HTERT RPE-1 (cell line): Measurements from ENCODE around the gene TOM1L1.

Experiments
- in situ Hi-C: fragments of 300-500 bp; cut with MboI; formaldehyde crosslinking; loops from 4 replicates; pipeline ENCODE4 v1.14.3; 2020; ENCODE audit warnings: low sequenced_read_pairs

Gene TOM1L1

GRCh38 chr17:54945231-54945630 lies 44.6 kb downstream of the TOM1L1 start:
- in situ Hi-C loops, result no loop called here

DNA sequence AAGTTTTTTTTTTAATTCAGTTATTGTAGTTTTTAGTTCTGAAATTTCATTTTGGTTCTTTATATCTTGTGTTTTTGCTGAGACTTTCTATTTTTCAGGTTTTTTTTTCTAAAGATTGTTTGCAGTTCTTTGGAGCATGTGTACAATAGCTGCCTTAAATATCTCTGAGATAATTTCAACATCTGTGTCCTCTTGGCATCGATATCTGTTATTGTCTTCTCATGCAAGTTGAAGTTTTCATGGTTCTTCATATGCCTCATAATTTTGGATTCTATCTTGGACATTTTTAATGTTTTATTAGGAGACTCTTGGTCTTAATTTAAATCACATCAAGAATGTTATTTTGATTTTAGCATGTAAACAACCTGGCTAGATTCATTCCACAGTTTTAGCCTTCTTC lies 45.0 kb downstream of the TOM1L1 start:
- in situ Hi-C loops, result no loop called here

DNA sequence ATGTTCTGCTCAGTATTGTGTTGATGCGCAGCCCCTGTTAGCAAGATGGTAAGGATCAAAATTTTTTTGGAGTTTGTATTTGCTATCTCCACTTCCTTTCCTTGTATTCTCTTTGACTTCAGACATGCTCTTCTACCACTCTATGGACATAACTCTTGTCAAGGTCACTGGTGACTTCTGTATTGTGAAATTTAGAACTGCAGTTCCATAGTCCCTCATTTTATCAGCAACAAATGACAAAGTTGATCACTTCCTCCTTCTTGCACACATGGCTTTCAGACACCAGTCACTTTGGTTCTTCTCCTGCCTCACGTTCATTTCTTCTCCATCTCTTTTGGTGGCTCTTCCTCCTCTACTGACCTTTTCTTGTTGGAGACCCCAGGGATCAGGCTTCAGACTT lies 46.7 kb downstream of the TOM1L1 start:
- in situ Hi-C loops, result no loop called here

DNA sequence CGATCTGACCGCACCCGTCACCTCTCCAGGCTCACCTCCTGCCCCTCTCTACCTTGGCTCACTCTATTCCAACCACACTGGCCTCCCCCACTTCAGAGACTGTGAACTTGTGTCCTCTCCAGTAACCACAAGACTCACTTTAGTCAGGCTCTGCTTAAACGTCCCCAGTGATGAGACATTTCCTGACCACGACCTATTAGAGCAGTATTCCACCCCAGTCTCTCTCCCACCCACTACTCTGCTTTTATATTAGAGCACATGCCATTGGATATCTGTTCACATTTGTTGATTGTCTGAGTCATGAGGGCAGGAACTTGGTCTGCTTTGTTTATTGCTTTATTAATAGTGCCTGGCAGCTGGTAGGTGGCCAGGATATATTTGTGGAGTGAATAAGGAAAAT lies 47.7 kb downstream of the TOM1L1 start:
- in situ Hi-C loops, result no loop called here

- in situ Hi-C loops, result no loop called here
Observed at GRCh38 chr17:54950116-54950515, 49.5 kb downstream of the TOM1L1 start.

DNA sequence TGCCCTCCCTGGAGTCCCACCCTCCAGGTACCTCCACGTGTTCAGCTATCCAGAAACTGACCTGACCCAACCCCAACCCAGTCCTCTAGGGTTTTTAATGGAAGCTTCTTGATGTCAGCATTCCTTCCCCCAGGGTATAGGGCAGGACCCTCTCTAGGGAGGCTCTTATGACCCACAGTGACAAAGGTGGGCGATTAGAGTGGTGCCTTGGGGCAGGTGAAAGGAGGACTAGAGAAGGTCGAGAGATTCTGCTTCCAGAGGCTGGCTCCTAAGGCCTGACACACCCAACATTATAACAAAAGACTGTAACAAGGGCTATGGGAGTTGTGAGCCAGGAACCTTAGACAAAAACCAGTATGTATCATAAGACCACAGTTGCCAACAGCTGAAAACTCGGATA lies 50.6 kb downstream of the TOM1L1 start:
- in situ Hi-C loops, result no loop called here

DNA sequence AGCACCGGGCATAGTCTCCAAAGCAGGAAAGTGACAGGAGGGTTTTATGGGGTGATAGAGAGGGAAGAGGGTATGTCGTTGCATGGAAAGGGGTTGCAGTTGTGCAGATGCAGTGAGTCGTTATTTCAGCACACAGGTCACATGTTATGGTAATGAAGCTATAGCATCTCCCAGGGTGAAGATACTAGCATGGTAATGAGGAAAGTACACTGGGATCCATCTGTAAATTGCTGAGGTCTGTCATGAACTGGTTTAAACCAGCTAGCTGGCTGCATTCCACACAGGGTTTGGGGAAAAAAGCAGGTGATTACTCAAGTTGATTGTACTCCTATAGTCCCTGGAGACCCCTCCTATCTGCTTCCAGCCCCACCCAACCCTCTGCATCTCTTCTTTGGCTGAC lies 56.1 kb downstream of the TOM1L1 start:
- in situ Hi-C loops, result no loop called here

- in situ Hi-C loops, result no loop called here
Observed at GRCh38 chr17:54967621-54968261, 67.1 kb downstream of the TOM1L1 start.

- in situ Hi-C loops, result no loop called here
Observed at GRCh38 chr17:54968262-54968987, 67.8 kb downstream of the TOM1L1 start, which contains the start of the genes COX11 and STXBP4. Gene COX11 (minus strand): TSS chr17:54968654. CDS start chr17:54968646, 8 bp downstream. Gene STXBP4 (plus strand): TSS chr17:54968765. CDS start chr17:54986220, 17,455 bp downstream.

- in situ Hi-C loops, result no loop called here
Observed at GRCh38 chr17:54968988-54969332, 68.3 kb downstream of the TOM1L1 start.

DNA sequence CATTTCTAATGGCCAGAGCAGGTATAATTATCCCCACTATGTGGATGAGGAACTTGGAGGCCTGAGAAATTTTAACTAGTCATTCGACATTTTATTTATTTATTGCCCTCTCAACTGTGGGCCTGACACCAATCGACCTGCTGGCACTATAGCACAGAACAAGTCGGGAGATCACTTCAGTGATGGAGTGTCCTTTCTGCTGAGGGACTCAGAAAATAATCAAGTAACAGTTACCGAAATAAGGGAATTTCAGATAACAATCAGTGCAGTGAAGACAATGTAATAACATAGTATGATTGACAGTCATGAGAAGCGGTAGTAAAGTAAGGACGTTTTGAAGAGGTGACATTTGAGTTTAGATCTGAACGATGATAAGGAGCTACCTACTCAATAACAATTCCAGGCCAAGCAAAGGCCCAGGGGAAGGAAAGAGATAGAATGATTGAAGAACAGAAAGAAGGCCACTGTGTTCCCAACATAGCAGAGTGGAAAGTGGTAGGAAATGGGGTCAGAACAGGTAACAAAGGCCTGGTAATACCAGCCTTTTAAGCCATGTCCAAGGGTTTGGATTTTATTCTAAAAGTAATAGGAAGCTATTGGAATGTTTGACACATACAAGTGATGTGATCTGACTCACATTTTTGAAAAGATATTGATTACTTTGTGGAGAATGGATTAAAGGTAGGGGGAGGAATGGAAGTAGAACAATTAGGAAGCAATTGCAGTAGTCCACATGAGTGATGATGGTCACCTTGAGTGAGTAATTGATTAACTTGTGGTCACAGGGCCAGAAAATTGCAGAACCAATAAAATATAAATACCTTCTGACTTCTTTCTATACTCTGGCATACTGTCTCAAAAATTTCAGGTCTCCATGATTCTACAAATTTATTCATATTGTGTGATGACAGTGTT lies 69.3 kb downstream of the TOM1L1 start:
- in situ Hi-C loops, result no loop called here

DNA sequence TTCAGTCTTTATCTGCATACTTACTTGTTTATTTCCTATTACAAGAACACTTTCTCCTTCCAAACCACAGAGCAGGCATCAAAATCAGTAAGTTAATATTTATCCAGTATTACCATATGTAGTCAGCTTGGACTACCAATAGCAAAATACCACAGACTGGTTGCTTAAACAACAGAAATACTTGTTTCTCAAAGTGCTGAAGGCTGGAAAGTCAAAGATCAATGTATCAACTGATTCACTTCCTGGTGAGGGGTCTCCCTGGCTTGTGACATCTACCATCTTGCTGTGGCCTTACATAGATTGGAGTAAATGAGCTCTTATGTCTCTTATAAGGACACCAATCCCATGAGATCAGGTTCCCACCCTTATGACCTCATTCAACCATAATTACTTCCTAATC lies 70.5 kb downstream of the TOM1L1 start:
- in situ Hi-C loops, result no loop called here

- in situ Hi-C loops, result no loop called here
Observed at GRCh38 chr17:54971901-54972300, 71.2 kb downstream of the TOM1L1 start.

- in situ Hi-C loops, result no loop called here
Observed at GRCh38 chr17:54972406-54973138, 71.9 kb downstream of the TOM1L1 start.

DNA sequence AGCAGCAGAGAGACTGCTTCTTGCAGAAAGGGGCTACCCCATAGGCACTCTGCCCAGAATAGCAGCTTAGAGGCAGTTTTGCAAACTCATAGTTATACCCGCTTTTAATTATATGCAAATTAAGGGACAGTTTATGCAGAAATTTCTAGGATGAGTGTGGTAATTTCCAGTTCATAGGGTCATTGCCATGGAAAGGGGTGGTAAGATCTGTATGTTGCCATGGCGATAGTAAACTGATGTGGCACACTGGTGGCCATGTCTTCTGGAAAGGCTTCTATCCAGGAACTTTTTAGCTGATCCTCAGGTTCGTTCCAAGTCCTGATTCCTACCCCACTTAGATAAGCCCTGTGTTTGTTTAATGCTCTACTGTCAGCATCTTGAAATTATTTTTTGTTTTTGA lies 74.1 kb downstream of the TOM1L1 start:
- in situ Hi-C loops, result no loop called here

- in situ Hi-C loops, result no loop called here
Observed at GRCh38 chr17:54976316-54976715, 75.7 kb downstream of the TOM1L1 start.

DNA sequence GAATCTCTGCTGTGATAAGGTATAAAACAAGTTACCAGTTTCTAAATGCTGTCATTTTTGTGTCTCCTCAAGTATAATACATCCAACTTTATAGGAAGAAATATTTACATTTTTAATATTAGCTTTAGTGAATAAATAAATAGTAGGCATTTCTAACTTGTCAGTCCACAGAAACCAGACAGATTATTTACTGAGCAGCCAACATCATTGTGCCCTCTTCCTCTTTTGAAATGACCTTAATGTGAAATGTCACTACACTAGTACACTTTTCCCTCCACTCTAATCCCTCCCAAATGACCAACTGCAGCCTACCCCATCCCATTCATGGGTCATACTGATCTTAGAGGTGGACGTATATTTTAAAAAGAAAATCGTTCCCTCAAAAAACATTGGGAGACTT lies 77.1 kb downstream of the TOM1L1 start:
- in situ Hi-C loops, result no loop called here

DNA sequence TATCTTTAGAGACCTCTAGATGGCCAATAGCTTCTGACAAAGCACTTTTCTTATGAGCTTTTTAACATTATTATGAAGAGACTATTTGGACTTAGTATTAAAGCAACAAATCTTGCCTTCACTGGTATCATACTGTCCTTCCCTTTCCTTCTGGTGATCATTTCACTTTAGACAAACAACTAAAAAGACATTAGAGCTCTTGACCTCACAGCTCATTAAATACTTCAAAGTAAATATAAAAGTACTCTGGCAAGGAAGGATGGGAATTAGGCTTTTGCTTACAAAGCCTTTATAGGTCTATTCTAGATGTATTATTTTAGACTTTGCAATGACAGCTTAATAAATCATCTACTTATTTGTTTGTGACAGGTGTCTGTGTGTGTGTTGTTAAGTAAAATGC lies 79.0 kb downstream of the TOM1L1 start:
- in situ Hi-C loops, result no loop called here

GRCh38 chr17:54980375-54980774 lies 79.7 kb downstream of the TOM1L1 start:
- in situ Hi-C loops, result no loop called here

GRCh38 chr17:54982399-54982798 lies 81.7 kb downstream of the TOM1L1 start:
- in situ Hi-C loops, result no loop called here

DNA sequence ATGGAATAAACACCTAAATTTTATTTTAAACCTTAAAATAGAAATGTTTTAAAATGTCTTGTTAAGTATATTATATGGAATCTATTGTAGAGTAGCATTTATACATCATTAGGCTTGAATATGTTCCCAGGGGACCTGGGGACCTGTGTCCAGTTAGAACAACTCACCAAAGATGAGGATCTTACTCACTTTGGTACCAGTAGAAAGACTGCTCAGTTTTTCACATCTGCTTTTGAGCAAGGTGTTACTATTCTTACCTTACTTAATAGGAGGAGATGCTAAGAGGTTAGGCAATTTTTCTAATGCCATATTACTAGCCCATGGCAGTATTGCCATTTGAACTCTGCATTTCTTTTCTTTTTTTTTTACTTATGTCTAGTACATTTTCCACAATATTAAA lies 82.6 kb downstream of the TOM1L1 start:
- in situ Hi-C loops, result no loop called here
